GM12878 (cell line): ENCODE results near the gene FER1L5.

ENCODE experiments used
- FOS ChIP-seq: IDR thresholded peaks from 3 replicates; pipeline ENCODE4 v1.6.1; 2011; ENCODE audit warnings: borderline replicate concordance; ENCODE audit not compliant: insufficient read length; ENCODE audit errors: extremely low read depth
- JUNB ChIP-seq: IDR thresholded peaks from 2 replicates; pipeline ENCODE4 v1.6.1; 2016; ENCODE audit warnings: antibody characterized with exemption, mild to moderate bottlenecking
- POU2F2 ChIP-seq: IDR thresholded peaks from 3 replicates; pipeline ENCODE4 v1.6.1; 2011; ENCODE audit warnings: low read depth, mild to moderate bottlenecking, low read length, borderline replicate concordance
- RBBP5 ChIP-seq: fragments of 200-600 bp; sonication (generic); conservative IDR thresholded peaks from 2 replicates; pipeline ENCODE4 v1.6.1; 2016
- SPI1 ChIP-seq: IDR thresholded peaks from 2 replicates; pipeline ENCODE4 v1.6.1; 2011; ENCODE audit warnings: low read depth, mild to moderate bottlenecking, low read length, moderate library complexity, borderline replicate concordance; ENCODE audit not compliant: insufficient read depth
- TAF1 ChIP-seq: IDR thresholded peaks from 2 replicates; pipeline ENCODE4 v1.6.1; 2011; ENCODE audit warnings: mild to moderate bottlenecking, low read depth, low read length, borderline replicate concordance
- TF ChIP-seq, protein P1 (sequence below), 3 experiments: IDR thresholded peaks in 2 of 3; conservative IDR thresholded peaks in 1 of 3; 2 replicates each; pipeline ENCODE4 v1.5.1; 2011; ENCODE audit warnings: low read depth in 3 of 3, low read length in 3 of 3, mild to moderate bottlenecking in 3 of 3, control low read depth in 2 of 3, moderate library complexity in 2 of 3, inconsistent platforms in 1 of 3, mixed read lengths in 1 of 3; ENCODE audit not compliant: control insufficient read depth in 2 of 3, insufficient read depth in 1 of 3; ENCODE audit errors: extremely low read depth in 1 of 3
- TF ChIP-seq, protein P2 (sequence below): IDR thresholded peaks from 2 replicates; pipeline ENCODE4 v1.6.1; 2011; ENCODE audit warnings: low read depth, low read length, improper control_type of control experiment, borderline replicate concordance
- TF ChIP-seq, protein P3 (sequence below): IDR thresholded peaks from 2 replicates; pipeline ENCODE4 v1.6.1; 2012; ENCODE audit warnings: low read depth, low read length, improper control_type of control experiment

DNA sequence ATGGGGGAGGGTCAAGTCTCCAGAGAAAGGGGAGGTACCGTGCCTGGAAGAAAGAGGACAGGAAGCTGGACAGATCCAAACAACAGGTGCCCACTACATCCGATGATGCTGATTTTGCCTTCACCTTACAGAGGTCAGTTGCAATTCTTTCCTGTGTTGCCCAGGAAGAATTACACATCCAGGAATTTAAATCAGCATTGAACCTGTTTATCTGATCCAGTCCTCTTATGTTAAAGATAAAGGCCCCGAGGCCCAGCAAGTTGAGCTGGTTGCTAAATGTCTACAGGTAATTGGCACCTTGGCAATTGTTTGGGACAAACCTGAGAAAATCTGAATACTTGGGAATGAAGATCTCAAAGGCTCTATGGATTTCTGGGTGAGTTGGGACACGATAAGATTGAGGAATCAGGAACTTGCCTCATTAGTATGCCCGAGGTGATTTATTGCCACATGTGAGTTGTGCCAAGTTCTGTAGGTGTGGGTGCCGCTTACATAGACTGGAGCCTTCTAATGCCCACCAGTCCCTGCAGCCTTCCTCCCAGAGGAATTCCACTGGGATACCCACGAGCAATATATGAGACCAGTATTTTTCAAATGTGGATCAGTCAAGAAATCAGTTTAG lies 111.2 kb downstream of the FER1L5 start:
- TF ChIP-seq POU2F2 (no peak), RBBP5 (no peak), FOS (no peak), TAF1 (no peak), JUNB (no peak), SPI1 (no peak)
- TF ChIP-seq, protein P1, sequence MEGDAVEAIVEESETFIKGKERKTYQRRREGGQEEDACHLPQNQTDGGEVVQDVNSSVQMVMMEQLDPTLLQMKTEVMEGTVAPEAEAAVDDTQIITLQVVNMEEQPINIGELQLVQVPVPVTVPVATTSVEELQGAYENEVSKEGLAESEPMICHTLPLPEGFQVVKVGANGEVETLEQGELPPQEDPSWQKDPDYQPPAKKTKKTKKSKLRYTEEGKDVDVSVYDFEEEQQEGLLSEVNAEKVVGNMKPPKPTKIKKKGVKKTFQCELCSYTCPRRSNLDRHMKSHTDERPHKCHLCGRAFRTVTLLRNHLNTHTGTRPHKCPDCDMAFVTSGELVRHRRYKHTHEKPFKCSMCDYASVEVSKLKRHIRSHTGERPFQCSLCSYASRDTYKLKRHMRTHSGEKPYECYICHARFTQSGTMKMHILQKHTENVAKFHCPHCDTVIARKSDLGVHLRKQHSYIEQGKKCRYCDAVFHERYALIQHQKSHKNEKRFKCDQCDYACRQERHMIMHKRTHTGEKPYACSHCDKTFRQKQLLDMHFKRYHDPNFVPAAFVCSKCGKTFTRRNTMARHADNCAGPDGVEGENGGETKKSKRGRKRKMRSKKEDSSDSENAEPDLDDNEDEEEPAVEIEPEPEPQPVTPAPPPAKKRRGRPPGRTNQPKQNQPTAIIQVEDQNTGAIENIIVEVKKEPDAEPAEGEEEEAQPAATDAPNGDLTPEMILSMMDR (IDR thresholded peaks at IDR 0.05 in 2 of 3, conservative IDR thresholded peaks at IDR 0.05 in 1 of 3; ENCODE audit: control insufficient read depth in 2 of 3, extremely low read depth in 1 of 3, insufficient read depth in 1 of 3, low read depth in 3 of 3, low read length in 3 of 3), result no peak
- TF ChIP-seq, protein P2, sequence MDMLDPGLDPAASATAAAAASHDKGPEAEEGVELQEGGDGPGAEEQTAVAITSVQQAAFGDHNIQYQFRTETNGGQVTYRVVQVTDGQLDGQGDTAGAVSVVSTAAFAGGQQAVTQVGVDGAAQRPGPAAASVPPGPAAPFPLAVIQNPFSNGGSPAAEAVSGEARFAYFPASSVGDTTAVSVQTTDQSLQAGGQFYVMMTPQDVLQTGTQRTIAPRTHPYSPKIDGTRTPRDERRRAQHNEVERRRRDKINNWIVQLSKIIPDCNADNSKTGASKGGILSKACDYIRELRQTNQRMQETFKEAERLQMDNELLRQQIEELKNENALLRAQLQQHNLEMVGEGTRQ, result no peak
- TF ChIP-seq, protein P3, sequence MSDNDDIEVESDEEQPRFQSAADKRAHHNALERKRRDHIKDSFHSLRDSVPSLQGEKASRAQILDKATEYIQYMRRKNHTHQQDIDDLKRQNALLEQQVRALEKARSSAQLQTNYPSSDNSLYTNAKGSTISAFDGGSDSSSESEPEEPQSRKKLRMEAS, result no peak
